Measurements from ENCODE around the gene NIPBL.
"Not testable (repeated sequence)": the region's sequence is repeated elsewhere in the genome, so short reads cannot be mapped to it uniquely, and the experiment has no call there.

NIPBL gene

GRCh38 chr5:36946101-36946500 lies 69.5 kb downstream of the NIPBL start:
- FAIRE-seq (no peak), DNase-seq (ENCODE audit: low spot score) (no peak)

GRCh38 chr5:36948041-36948440 lies 71.5 kb downstream of the NIPBL start:
- peak; percentile 96 for FAIRE-seq
- DNase-seq (ENCODE audit: low spot score), result peak; percentile 48

- DNase-seq (ENCODE audit: low spot score) (no peak), FAIRE-seq (no peak)
Observed at GRCh38 chr5:36948650-36949049, 72.1 kb downstream of the NIPBL start.

- peak; percentile 33 for FAIRE-seq
- no peak for DNase-seq (ENCODE audit: low spot score)
Observed at GRCh38 chr5:36949593-36949992, 73.0 kb downstream of the NIPBL start.

GRCh38 chr5:36950586-36951457 lies 74.3 kb downstream of the NIPBL start:
- peak; percentile 81 for FAIRE-seq
- DNase-seq (ENCODE audit: low spot score), result peak; percentile 45

- DNase-seq (ENCODE audit: low spot score), result no peak
- FAIRE-seq, result no peak
Observed at GRCh38 chr5:36953043-36953442, 76.5 kb downstream of the NIPBL start.

GRCh38 chr5:36957953-36958537 lies 81.5 kb downstream of the NIPBL start:
- DNase-seq (ENCODE audit: low spot score), result no peak
- FAIRE-seq, result peak; percentile 86

- FAIRE-seq (no peak), DNase-seq (ENCODE audit: low spot score) (no peak)
Observed at GRCh38 chr5:36958612-36959011, 82.0 kb downstream of the NIPBL start.

GRCh38 chr5:36965179-36965578 lies 88.6 kb downstream of the NIPBL start:
- FAIRE-seq, result no peak
- no peak for DNase-seq (ENCODE audit: low spot score)

GRCh38 chr5:36969700-36970395 lies 93.3 kb downstream of the NIPBL start:
- DNase-seq (ENCODE audit: low spot score) (no peak), FAIRE-seq (no peak)

- no peak for FAIRE-seq
- DNase-seq (ENCODE audit: low spot score), result no peak
Observed at GRCh38 chr5:36978196-36978595, 101.6 kb downstream of the NIPBL start.

- DNase-seq (ENCODE audit: low spot score), result peak; percentile 70
- FAIRE-seq, result no peak
Observed at GRCh38 chr5:36982146-36982545, 105.6 kb downstream of the NIPBL start.

- no peak for FAIRE-seq
- no peak for DNase-seq (ENCODE audit: low spot score)
Observed at GRCh38 chr5:36985387-36985786, 108.8 kb downstream of the NIPBL start.

- no peak for FAIRE-seq
- no peak for DNase-seq (ENCODE audit: low spot score)
Observed at GRCh38 chr5:36988396-36988795, 111.8 kb downstream of the NIPBL start.

- FAIRE-seq (no peak), DNase-seq (ENCODE audit: low spot score) (no peak)
Observed at GRCh38 chr5:36998578-36998977, 122.0 kb downstream of the NIPBL start.

- no peak for FAIRE-seq
- DNase-seq (ENCODE audit: low spot score), result no peak
Observed at GRCh38 chr5:37002176-37002751, 125.7 kb downstream of the NIPBL start.

GRCh38 chr5:37005252-37005651 lies 128.7 kb downstream of the NIPBL start:
- no peak for FAIRE-seq
- DNase-seq (ENCODE audit: low spot score), result no peak

- peak; percentile 62 for DNase-seq (ENCODE audit: low spot score)
- FAIRE-seq, result peak; percentile 93
Observed at GRCh38 chr5:37005946-37006540, 129.5 kb downstream of the NIPBL start.

- not testable (repeated sequence) for DNase-seq (ENCODE audit: low spot score); FAIRE-seq
Observed at GRCh38 chr5:37013181-37013580, 136.6 kb downstream of the NIPBL start.

GRCh38 chr5:37014321-37014720 lies 137.8 kb downstream of the NIPBL start:
- FAIRE-seq (peak; percentile 72), DNase-seq (ENCODE audit: low spot score) (no peak)

All from RCC 7860 (cell line).